Loucy (cell line): ENCODE data around the gene PUM2.
"Not testable (repeated sequence)": the region's sequence is repeated elsewhere in the genome, so short reads cannot be mapped to it uniquely, and the experiment has no call there.

Source experiments
- H2AFZ ChIP-seq: fragments of 200-600 bp; sonication (generic); 2 replicates; pipeline ENCODE4 v1.6.0; 2016; ENCODE audit warnings: antibody characterized with exemption, mild to moderate bottlenecking, low read length, moderate library complexity
- H3F3A ChIP-seq: fragments of 200-600 bp; 2 replicates; pipeline ENCODE4 v1.6.0; 2016; ENCODE audit warnings: antibody characterized with exemption, low read depth, mild to moderate bottlenecking
- H3K27me3 ChIP-seq: fragments of 200-600 bp; sonication (generic); 2 replicates; pipeline ENCODE4 v1.6.1; 2014; ENCODE audit warnings: low read length, mild to moderate bottlenecking; ENCODE audit not compliant: insufficient read depth, poor library complexity, severe bottlenecking
- H3K36me3 ChIP-seq: fragments of 200-600 bp; sonication (generic); 2 replicates; pipeline ENCODE4 v1.6.1; 2016; ENCODE audit warnings: low read length; ENCODE audit not compliant: insufficient read depth
- H3K4me1 ChIP-seq: fragments of 200-600 bp; sonication (generic); 2 replicates; pipeline ENCODE4 v1.5.1; 2014; ENCODE audit warnings: low read length, mild to moderate bottlenecking; ENCODE audit not compliant: insufficient read depth, poor library complexity, severe bottlenecking
- H3K4me2 ChIP-seq: fragments of 200-600 bp; sonication (generic); 2 replicates; pipeline ENCODE4 v1.6.0; 2014; ENCODE audit warnings: antibody characterized with exemption, low read length, low read depth, mild to moderate bottlenecking; ENCODE audit not compliant: poor library complexity, severe bottlenecking
- H3K4me3 ChIP-seq: fragments of 200-600 bp; sonication (generic); 2 replicates; pipeline ENCODE4 v1.5.1; 2014; ENCODE audit warnings: low read length, mild to moderate bottlenecking, mixed read lengths; ENCODE audit not compliant: poor library complexity, severe bottlenecking
- H3K79me2 ChIP-seq: fragments of 200-600 bp; sonication (generic); 2 replicates; pipeline ENCODE4 v1.6.1; 2014; ENCODE audit warnings: low read length; ENCODE audit not compliant: insufficient read depth
- H3K9ac ChIP-seq: fragments of 200-600 bp; sonication (generic); 2 replicates; pipeline ENCODE4 v1.6.0; 2014; ENCODE audit warnings: mild to moderate bottlenecking, low read depth, low read length, moderate library complexity; ENCODE audit not compliant: poor library complexity, severe bottlenecking
- H3K9me2 ChIP-seq: fragments of 200-600 bp; sonication (generic); replicated peaks from 2 replicates; pipeline ENCODE4 v1.6.1; 2016; ENCODE audit warnings: low read depth, low read length, mixed read lengths
- H3K9me3 ChIP-seq: fragments of 200-600 bp; sonication (generic); 2 replicates; pipeline ENCODE4 v1.6.1; 2014; ENCODE audit warnings: mild to moderate bottlenecking, antibody characterized with exemption, low read length, low read depth; ENCODE audit not compliant: insufficient read depth
- H4K20me1 ChIP-seq: fragments of 200-600 bp; sonication (generic); 2 replicates; pipeline ENCODE4 v1.6.0; 2014; ENCODE audit warnings: antibody characterized with exemption, low read length, mild to moderate bottlenecking; ENCODE audit not compliant: insufficient read depth, poor library complexity, severe bottlenecking
- EZH2phosphoT487 ChIP-seq: fragments of 200-600 bp; IDR thresholded peaks from 2 replicates; pipeline ENCODE4 v1.6.1; 2018; ENCODE audit warnings: antibody characterized with exemption, mild to moderate bottlenecking, moderate library complexity, borderline replicate concordance
- TF ChIP-seq, protein P1 (sequence below): fragments of 200-600 bp; sonication (generic); conservative IDR thresholded peaks from 2 replicates; pipeline ENCODE4 v1.5.1; 2014; ENCODE audit warnings: mild to moderate bottlenecking, antibody characterized with exemption, low read length

The PUM2 gene

DNA sequence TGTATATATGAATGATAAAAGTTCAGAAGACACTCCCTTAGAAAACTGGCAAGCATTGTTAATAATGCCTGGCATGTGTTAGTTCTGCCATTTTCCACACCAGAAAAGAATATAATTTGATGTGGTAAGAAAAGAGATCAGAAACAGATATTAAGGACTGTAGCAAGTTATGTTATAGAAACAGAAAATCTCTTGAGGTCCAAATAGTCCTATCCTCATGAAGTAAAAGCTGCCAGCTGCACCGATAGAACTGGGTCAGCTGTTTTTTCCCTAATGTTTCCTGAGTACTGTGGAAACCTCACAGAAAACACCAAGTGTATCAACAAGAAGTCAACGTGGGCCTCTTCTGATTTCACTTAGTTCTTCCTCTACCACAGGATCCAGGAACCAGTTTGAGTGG is 68.8 kb downstream of the PUM2 start:
- Histone ChIP-seq H4K20me1 (peaks cover 31% of the 10 kb centered on the region), H3K9me3 (no peaks in the 10 kb centered on the region), H3K4me3 (no peak overlapping the region), H3K4me2 (no peak overlapping the region), H3K27me3 (no peaks in the 10 kb centered on the region), H2AFZ (no peak overlapping the region), H3K79me2 (peaks cover 5% of the 10 kb centered on the region; the same call in 1 of the 2 replicates), H3K36me3 (peaks cover 99% of the 10 kb centered on the region), H3F3A (0 out of 2 replicates have a peak, but pooled peaks cover 1% of the 10 kb centered on the region), H3K9ac (no peak overlapping the region), H3K4me1 (no peaks in the 10 kb centered on the region), H3K9me2 (no peaks in the 10 kb centered on the region)
- no peak for TF ChIP-seq EZH2phosphoT487
- TF ChIP-seq, protein P1, sequence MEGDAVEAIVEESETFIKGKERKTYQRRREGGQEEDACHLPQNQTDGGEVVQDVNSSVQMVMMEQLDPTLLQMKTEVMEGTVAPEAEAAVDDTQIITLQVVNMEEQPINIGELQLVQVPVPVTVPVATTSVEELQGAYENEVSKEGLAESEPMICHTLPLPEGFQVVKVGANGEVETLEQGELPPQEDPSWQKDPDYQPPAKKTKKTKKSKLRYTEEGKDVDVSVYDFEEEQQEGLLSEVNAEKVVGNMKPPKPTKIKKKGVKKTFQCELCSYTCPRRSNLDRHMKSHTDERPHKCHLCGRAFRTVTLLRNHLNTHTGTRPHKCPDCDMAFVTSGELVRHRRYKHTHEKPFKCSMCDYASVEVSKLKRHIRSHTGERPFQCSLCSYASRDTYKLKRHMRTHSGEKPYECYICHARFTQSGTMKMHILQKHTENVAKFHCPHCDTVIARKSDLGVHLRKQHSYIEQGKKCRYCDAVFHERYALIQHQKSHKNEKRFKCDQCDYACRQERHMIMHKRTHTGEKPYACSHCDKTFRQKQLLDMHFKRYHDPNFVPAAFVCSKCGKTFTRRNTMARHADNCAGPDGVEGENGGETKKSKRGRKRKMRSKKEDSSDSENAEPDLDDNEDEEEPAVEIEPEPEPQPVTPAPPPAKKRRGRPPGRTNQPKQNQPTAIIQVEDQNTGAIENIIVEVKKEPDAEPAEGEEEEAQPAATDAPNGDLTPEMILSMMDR = no peak

DNA sequence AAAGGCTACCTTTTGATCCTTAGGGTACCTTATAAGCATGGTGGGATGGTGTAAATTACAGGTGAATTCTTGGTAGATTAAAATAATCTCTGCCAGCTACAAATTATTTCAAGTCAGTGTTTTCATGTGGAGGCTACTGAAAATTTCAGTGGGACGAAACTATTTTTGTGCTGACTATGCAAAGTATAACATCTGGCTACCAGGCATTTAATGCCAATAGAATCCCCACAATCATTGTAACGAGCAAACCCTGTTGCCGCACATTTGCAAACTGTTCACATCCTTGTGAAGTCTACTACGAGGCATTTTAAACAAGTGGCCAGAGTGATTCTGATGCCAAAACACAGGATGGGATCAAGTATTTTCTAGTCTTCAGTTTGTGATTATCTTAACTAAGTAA is 77.6 kb downstream of the PUM2 start:
- 0 out of 2 replicates have a peak, but pooled peaks cover 3% of the 10 kb centered on the region for H3K79me2 ChIP-seq
- no peak overlapping the region for H3K9ac ChIP-seq

DNA sequence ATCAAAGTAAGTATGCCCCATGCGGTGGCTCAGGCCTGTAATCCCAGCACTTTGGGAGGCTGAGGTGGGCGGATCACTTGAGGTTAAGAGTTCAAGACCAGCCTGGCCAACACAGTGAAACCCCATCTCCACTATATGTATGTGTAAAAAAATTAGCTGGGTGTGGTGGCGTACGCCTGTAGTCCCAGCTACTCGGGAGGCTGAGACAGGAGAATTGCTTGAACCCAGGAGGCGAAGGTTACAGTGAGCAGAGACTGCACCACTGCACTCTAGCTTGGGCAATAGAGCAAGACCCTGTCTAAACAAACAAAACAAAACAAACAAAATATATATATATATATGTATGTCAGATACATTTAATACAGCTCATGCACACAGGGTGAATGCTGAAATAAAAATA is 82.3 kb downstream of the PUM2 start:
- H2AFZ ChIP-seq, H3K4me3 ChIP-seq, H3K9me3 ChIP-seq, H3K4me2 ChIP-seq, H3F3A ChIP-seq, H3K79me2 ChIP-seq, H3K4me1 ChIP-seq, H3K9ac ChIP-seq, H3K27me3 ChIP-seq, H3K9me2 ChIP-seq, H4K20me1 ChIP-seq: not testable (repeated sequence)
- H3K36me3 ChIP-seq = peaks cover 34% of the 10 kb centered on the region; the same call in 1 of the 2 replicates

More for the DNA sequence above, 77.6 kb downstream of the PUM2 start:
- Histone ChIP-seq H3K36me3 (peaks cover 38% of the 10 kb centered on the region; the same call in 1 of the 2 replicates), H3K4me2 (no peak overlapping the region), H3K4me1 (no peaks in the 10 kb centered on the region), H2AFZ (no peak overlapping the region), H3K27me3 (no peaks in the 10 kb centered on the region), H3F3A (0 out of 2 replicates have a peak, but pooled peaks cover 3% of the 10 kb centered on the region), H3K9me2 (no peaks in the 10 kb centered on the region), H3K9me3 (no peaks in the 10 kb centered on the region), H3K4me3 (no peak overlapping the region), H4K20me1 (peaks cover 14% of the 10 kb centered on the region)
- TF ChIP-seq EZH2phosphoT487 = no peak
- TF ChIP-seq, protein P1 = no peak

DNA sequence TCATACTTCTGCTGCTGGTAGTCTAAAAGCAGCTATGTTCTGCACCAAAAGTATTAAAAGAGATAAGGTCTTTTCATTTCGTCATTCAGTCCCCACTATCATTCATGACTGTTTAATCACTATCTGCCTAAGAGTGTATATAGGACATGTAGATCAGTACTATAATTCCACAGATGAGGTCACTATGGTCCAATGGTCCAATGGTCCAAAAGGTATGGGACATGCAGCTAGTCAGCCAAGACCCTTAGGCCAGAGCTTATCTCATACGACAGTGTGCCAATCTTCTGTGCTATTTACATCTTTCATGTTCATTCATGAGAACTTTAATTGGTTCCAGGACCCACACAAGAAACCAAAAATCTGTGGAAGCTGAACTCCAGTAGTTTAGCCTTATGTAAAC is 83.1 kb downstream of the PUM2 start:
- no peaks in the 10 kb centered on the region for H3F3A ChIP-seq
- H3K36me3 ChIP-seq = peaks cover 37% of the 10 kb centered on the region
- H3K9ac ChIP-seq = no peak overlapping the region
- H3K9me2 ChIP-seq = no peaks in the 10 kb centered on the region
- H3K9me3 ChIP-seq = no peaks in the 10 kb centered on the region
- H3K4me3 ChIP-seq = no peak overlapping the region
- H2AFZ ChIP-seq = no peak overlapping the region
- H3K79me2 ChIP-seq = 0 out of 2 replicates have a peak, but pooled peaks cover 3% of the 10 kb centered on the region
- H4K20me1 ChIP-seq = peaks cover 9% of the 10 kb centered on the region
- no peaks in the 10 kb centered on the region for H3K27me3 ChIP-seq
- no peak overlapping the region for H3K4me2 ChIP-seq
- TF ChIP-seq, protein P1 = no peak
- no peak for TF ChIP-seq EZH2phosphoT487
- H3K4me1 ChIP-seq = no peaks in the 10 kb centered on the region
